HG03135 (cell line): ENCODE measurements around the gene CACNB3.
"Not testable (repeated sequence)": the region's sequence is repeated elsewhere in the genome, so short reads cannot be mapped to it uniquely, and the experiment has no call there.

Experiments
- ATAC-seq: cut with Tn5 transposase; IDR thresholded peaks from one replicate; pipeline ENCODE4 v1.9.1; 2021; ENCODE audit warnings: mild to moderate bottlenecking, moderate library complexity; ENCODE audit not compliant: unreplicated experiment

CACNB3 gene

DNA sequence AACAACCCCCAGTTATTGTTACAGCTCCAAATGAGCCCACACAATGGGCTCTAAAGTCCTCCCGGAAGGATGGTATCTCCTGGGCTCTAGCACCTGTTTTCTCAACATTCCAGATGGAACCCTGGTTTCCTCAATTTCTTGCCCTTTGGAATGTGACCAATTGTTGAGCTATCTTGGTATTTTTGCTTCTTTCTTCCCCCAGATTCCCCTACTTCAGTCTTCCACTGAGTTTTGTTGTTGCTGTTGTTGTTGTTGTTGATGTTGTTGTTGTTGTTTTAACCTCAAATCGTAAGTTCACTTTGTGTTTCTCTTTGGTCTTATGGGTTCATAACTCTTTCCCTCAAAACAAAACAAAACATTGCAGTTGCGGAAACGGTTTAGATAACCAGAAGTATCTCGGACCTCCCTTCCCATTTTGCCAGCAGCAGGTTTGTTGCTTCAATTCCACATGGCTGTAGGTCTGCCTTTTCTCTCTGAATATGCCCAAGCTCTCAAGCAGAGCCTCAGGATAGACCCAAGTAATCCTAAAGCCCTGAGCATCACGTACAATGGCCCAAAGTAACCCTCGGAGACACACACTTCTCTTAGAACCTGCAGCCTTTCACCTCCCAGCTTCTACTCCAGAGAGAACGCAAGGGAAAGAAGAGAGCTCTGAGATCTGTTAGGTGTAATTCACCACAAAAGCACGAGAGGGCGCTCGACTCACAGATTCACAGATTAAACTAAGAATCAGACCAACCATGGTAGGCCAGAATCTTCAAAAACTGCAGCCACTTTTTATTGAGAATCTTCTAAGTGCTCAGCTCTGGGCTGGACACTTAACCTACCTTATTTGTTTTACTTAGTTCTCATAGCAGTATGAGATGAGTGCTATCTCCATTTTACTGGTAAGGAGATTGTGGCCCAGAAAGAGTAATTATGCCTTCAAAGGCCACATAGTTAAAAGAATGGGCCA is 34.7 kb downstream of the CACNB3 start:
- ATAC-seq: no peak

DNA sequence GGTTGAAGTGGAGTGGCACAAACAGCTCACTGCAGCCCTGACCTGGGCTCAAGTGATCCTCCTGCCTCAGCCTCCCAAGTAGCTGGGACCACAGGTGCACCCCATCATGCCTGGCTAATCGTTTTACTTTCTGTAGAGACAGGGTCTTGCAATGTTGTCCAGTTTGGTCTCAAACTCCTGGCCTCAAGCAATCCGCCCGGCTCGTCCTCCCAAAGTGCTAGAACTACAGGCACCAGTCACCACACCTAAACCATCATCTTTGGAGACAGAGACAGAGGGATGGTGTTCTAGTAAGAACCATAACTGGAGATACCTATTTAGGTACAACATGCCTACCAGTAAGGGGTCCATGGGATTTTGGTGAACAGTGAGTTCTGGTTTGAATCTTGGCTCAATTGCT is 36.2 kb downstream of the CACNB3 start:
- no peak for ATAC-seq

DNA sequence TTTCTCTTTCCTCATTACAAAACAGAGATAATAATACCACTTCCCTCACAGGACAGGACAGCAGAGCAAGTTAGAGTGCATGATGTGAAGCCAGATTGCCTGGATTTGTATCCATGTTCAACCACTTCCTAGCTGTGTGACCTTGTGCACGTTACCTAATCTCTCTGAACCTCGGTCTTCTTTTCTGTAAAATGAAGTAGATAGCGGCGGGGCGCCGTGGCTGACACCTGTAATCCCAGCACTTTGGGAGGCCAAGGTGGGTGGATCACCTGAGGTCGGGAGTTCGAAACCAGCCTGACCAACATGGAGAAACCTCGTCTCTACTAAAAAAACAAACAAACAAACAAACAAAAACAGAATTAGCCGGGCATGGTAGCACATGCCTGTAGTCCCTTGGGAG is 36.6 kb downstream of the CACNB3 start:
- not testable (repeated sequence) for ATAC-seq

DNA sequence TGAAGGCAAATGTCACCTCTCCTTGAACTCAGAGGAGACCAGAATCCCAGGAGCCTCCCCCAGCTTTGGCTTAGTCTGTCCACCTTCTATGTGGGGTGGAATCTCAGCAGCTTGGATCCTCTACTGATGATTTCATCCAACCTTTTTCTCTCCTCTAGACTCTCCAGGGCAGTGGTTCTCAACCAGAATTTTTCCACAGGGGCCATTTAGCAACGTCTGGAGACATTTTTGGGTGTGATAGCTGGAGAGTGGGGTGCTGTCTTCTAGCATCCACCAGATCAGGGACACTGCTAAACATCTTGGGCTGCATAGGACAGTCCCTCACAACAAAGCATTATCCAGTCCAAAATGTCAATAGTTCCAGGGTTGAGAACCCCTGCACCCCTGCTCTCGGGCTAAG is 38.1 kb downstream of the CACNB3 start:
- ATAC-seq: no peak

DNA sequence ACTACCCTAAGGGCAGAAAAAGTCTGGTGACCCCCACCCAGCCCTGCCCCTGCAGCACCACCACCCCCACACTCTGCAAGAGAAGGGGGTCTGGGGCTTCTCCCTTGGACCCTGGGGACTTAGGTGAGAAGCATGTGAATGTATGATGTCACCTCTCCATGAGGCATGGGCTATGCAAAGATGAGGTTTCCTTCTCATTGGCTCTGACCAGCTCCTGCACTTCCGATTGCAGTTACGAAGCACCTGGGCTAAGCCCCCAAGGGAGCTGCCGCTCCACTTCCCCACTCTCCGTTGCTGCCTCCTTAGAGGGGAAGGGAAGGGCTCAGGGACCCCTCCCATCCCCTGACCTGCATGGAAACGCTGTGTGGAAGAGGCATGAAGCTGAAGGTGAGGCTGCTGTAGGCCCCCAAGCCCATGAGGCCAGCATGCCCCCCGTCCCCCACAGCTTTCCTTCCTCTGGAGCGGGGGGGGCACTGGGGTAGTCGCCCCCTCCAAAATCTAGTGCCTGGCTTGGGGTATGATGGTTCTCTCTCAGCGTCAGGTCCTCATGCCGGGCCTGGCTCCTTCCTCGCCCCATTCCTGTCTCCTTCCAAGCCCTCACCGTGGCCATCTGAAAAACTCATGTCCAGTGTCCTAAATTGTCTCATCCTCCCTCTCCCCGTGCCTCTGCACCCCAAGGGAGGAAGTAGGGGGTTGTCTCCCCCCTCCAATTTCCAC is 39.1 kb downstream of the CACNB3 start:
- no peak for ATAC-seq

DNA sequence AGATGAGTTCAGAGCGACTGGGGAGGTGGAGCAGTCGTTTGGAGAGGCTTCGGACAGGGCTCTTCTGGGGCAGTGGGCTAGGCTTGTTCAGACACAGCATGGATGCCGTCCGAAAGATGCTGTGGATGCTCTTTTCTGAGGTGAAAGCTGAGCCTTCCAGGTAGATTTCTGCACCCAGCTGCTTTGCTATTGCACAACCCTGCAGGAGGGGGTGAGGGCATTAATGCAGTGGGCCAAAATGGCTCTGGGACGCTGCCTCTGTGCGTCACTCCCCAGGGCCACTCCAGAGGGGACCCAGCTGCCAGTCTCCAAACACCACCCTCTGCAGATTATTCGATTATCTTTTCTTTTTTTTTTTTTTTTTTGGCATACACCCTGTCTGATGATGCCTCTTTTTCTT is 39.7 kb downstream of the CACNB3 start:
- ATAC-seq: no peak

DNA sequence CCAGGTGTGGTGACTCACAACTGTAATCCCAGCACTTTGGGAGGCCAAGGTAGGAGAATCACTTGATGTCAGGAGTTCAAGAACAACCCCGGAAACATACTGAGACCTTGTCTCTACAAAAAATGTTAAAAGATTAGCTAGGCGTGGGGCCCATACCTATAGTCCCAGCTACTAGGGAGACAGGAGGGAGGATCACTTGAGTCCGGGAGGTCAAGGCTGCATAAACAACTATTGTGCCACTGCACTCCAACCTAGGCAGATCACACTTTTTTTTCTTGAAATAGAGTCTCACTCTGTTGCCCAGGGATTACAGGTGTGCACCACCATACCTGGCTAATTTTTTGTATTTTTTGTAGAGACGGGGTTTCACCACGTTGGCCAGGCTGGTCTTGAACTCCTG is 41.3 kb downstream of the CACNB3 start:
- ATAC-seq: no peak

DNA sequence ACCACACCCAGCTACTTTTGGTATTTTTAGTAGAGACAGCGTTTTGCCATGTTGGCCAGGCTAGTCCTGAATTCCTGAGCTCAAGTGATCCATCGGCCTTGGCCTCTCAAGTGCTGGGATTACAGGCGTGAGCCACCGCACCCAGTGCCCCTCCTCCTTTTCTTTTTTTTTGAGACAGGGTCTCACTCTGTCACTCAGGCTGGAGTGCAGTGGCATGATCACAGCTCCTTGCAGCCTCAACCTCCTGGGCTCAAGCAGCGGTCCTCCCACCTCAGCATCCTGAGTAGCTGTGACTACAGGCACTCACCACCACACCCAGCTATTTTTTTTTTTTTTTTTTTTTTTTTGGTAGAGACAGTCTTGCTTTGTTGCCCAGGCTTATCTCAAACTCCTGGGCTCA is 41.9 kb downstream of the CACNB3 start:
- ATAC-seq: not testable (repeated sequence)

DNA sequence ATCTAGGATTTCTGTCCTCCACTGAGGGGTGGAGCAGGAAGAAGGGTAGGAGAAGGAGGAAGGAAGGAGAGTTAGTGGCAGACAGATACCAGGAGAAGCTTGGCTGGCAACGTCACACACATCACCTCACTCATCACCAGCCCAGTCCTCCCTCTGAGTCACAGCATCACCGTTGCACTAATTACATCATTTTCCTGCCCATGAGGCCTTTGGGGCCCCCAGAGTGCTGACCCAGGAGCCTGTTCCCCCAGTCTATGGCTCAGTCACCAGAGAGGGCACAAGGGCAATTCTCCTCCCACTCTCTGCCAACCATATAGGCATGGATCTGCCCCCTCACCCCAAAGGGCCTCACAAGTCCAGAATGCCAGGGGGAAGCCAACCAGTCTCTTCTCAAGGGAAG is 42.8 kb downstream of the CACNB3 start:
- no peak for ATAC-seq

DNA sequence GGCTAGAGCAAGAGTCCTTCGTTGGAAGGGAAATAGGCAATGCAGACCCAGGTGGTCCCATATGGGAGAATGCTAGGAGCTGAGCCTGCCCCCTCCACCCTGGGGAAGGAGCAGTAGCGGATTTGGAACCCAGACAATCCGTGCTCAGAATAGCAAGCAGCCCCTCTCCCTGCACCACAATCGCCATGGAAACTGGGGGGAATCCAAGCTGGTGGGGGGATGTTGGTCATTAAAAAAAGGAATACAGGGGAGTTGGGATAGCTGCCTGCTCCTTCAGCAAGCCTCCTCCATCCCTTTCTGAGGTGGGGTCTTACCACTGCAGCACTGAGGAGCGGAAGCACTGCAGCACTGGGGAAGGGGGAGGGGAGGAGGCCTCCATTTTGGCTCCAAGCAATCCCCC is 44.5 kb downstream of the CACNB3 start:
- ATAC-seq: no peak

DNA sequence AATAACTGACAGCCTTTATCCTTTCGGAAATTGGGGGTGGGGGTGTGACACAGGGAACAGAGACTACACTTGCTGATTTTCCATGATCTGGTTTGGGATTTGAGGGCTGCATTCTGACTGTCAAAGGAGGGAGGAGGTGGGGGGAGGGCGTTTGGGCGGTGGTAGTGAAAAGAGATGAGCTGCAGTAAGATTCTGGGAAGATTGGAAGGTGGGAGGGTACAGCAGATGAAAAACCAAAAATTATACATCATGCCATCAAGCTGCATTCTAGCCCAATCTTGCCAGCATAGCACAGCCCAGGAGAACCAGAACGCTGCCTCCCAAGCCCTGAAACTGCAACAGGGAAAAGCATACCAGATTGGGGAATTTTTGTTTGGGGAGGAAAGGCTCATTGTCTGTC is 45.0 kb downstream of the CACNB3 start:
- ATAC-seq: no peak

DNA sequence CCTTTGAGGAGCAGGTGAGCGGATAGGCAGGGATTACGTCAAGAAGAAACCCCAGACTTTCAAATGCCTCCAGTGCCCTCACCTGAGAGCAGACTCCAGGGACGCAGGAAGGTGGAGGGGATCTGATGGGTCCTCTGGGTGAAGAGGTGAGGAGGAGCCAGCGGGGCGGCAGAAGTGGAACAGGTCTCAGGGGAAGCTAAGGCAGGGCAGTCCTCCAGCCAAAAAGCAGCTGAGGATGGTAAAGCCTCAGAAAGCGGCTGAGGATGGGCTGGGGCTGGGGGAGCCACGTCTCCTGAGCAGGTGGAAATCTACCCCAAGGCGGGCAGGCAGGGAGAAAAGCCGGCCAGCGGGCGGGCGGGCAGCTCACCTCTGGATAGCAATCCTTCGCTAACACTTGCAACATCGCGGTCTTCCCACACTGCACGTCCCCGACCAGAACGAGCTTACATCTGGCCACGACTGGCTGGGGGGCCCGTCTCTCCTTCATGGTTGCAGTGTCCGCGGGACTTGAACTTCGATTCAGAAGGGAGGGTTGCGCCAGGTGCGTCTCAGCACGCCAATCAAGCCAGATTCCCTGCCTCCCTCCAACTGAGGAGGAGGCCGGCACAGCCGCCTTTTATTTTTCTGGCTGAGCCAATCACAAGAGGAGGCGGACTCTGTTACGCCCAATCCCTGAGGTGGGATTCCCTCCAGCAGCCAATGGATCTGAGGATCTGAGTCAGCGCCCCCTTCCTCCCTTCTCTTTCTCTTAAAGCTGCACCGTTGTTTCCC is 47.2 kb downstream of the CACNB3 start, which contains the start of gene RND1:
TSS of gene RND1 (minus strand) at position 590 of the 771 bp plus-strand sequence. CDS start at position 487, 103 bp downstream.
- peak; percentile 92 for ATAC-seq

DNA sequence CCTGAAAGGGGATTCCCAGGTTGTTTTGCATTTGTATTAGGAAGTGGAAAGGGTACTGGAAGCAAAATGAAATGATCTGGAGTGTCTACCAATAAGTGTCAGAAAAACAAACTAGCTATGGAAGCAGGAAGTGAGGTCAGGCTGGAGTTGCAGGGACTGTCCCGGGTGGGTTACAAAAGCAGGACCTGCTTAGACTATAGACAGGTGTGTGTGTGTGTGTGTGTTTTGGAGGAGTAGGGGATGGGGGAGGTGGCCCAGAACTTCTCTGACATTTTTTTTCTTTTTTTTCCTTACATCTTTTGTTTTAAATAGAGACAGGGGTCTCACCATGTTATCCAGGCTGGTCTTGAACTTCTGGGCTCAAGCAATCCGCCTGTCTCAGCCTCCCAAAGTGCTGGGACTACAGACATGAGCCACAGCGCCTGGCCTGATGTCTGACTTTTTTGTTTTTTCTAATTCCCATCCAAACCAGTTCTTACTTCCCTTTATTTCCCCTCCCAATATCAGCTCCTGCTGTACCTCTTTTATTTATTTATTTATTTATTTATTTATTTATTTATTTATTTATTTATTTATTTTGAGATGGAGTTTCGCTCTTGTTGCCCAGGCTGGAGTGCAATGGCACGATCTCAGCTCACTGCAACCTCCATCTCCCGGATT is 47.9 kb downstream of the CACNB3 start:
- peak; percentile 40 for ATAC-seq

DNA sequence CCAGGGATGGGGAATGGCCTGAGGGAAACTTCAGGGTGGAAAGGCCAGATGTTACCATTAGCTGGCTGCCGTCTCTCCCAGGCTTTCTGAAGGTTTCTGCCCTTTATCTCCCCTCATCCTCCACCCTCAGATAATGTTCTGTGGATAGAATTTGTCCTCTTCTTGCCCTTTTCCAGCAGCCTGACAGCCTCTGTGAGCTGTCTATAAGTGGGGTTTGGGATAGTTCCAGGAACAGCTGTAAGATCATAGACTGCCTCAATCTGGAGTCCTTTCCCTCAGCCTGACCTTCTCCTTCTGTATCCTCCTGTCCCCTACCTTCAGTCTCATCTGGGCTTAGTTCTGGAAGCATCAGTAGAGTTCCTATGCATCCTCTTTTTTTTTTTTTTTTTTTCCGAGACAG is 50.2 kb downstream of the CACNB3 start:
- no peak for ATAC-seq

DNA sequence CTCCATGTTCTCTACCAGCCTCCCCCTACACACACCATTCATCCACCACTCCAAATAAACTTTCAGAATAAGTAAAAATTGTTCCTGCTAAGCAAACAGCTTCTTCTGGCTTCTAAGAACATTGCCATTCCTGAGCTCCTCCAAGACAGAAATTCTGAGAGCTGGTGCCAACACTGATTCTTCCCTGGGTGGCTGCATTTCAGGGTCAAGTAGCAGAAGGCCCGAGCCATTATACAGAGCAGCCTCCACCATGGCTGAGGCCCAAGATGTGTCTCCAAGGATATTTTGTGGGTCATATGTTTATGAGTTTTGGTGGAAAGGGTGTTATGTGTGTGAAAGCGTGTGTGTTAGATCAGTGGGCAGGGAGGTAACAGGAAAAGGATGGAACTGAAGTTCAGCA is 50.9 kb downstream of the CACNB3 start:
- ATAC-seq: no peak

DNA sequence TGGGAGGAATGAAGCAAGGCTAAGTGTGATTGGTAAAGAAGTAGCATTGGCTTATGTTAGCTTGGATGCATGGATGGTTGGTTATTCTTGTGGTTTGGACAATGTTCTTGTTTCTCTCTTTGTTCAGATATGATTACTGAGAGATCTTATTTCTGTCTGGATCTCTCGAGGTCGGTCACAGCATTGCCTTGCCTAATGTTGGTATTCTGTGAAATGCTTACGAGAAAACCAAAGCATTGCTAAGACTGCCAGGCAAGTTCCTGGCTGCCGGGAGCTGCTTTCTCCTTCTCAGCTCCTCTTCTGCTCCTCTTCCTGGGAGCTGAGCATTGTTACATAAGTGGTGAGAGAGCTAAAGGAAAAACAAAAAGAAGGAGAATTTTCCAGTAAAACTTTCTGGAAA is 54.8 kb downstream of the CACNB3 start:
- ATAC-seq: no peak

DNA sequence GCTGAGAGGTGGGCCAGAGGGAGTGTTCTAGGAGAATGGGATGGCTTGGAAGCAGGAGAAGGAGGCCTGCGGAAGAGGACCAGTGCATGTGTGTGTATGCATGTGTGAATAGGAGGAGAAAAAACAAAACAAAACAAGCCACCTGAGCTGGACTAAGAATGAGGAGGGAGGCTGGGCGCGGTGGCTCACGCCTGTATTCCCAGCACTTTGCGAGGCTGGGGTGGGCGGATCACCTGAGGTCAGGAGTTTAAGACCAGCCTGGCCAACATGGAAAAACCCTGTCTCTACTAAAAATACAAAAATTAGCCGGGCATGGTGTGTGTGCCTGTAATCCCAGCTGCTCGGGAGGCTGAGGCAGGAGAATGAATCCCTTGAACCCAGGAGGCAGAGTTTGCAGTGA is 55.2 kb downstream of the CACNB3 start:
- not testable (repeated sequence) for ATAC-seq

DNA sequence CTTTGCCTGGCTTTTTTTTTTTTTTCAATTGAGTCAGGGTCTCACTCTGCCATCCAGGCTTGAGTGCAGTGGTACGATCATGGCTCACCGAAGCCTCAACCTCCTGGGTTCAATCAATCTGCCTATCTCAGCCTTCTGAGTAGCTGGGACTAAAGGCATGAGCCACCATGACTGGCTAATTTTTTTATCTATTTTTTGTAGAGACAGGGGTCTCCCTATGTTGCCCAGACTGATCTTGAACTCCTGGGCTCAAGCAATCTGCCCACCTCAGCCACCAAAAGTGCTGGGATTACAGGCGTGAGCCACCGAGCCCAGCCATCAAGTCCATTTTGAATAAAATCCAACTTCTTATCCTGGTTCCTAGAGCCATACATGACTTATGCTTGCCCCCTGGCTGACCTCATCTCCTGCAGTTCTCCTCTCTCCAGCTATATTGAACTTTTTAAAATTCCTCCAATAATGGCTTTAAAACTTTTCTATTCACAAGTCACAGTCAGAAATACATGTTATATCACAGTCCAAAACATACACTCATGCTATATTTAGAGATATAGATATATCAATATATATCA is 57.7 kb downstream of the CACNB3 start:
- no peak for ATAC-seq
